Measurements from ENCODE around the gene PTGS1.

DNA sequence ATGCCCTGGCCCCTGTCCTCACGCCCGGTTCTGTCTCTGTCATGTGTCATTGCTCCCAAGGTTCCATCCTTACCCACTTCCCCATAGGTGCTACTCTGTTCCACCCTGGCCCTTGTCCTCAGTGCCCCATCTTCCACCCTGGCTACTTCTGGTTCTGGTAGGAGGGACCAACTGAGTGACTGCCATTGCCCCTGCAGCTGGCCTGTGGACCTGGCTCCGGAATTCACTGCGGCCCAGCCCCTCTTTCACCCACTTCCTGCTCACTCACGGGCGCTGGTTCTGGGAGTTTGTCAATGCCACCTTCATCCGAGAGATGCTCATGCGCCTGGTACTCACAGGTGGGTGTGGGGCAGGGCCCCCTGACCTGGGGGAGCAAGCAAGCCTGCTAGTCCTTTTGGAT, 7.4 kb downstream of the PTGS1 start:
- TF ChIP-seq, protein P1, sequence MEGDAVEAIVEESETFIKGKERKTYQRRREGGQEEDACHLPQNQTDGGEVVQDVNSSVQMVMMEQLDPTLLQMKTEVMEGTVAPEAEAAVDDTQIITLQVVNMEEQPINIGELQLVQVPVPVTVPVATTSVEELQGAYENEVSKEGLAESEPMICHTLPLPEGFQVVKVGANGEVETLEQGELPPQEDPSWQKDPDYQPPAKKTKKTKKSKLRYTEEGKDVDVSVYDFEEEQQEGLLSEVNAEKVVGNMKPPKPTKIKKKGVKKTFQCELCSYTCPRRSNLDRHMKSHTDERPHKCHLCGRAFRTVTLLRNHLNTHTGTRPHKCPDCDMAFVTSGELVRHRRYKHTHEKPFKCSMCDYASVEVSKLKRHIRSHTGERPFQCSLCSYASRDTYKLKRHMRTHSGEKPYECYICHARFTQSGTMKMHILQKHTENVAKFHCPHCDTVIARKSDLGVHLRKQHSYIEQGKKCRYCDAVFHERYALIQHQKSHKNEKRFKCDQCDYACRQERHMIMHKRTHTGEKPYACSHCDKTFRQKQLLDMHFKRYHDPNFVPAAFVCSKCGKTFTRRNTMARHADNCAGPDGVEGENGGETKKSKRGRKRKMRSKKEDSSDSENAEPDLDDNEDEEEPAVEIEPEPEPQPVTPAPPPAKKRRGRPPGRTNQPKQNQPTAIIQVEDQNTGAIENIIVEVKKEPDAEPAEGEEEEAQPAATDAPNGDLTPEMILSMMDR (IDR thresholded peaks at IDR 0.05) = no peak
- TF ChIP-seq POLR2A (IDR thresholded peaks at IDR 0.05) (no peak), POLR2AphosphoS5 (IDR thresholded peaks at IDR 0.05) (no peak), EP300 (IDR thresholded peaks at IDR 0.05) (no peak)

All from gastroesophageal sphincter (tissue), 3 donors.